HG03354 (cell line): Measurements from ENCODE around the gene GOLPH3L.
"Not testable (repeated sequence)": the region's sequence is repeated elsewhere in the genome, so short reads cannot be mapped to it uniquely, and the experiment has no call there.

ENCODE experiments used
- ATAC-seq: cut with Tn5 transposase; IDR thresholded peaks from one replicate; pipeline ENCODE4 v1.9.1; 2021; ENCODE audit warnings: mild to moderate bottlenecking; ENCODE audit not compliant: unreplicated experiment, poor library complexity, severe bottlenecking

Gene GOLPH3L

GRCh38 chr1:150696995-150697927 is at the start of gene GOLPH3L:
Gene GOLPH3L (minus strand): TSS chr1:150697154. CDS start chr1:150694838, 2,316 bp downstream.
- ATAC-seq, result peak; percentile 99

- ATAC-seq, result no peak
Measured at GRCh38 chr1:150730130-150730721, 33.3 kb upstream of the GOLPH3L start.

GRCh38 chr1:150724336-150724735 is 27.4 kb upstream of the GOLPH3L start:
- no peak for ATAC-seq

- ATAC-seq, result no peak
Measured at GRCh38 chr1:150720703-150721102, 23.7 kb upstream of the GOLPH3L start, which contains the start of gene HORMAD1. Gene HORMAD1 (minus strand): TSS chr1:150720895. CDS start chr1:150719505, 1,390 bp downstream.

GRCh38 chr1:150720098-150720497 is 23.1 kb upstream of the GOLPH3L start:
- no peak for ATAC-seq

- ATAC-seq, result no peak
Measured at GRCh38 chr1:150718225-150718891, 21.4 kb upstream of the GOLPH3L start.

- ATAC-seq, result not testable (repeated sequence)
Measured at GRCh38 chr1:150709031-150709430, 12.1 kb upstream of the GOLPH3L start.

- no peak for ATAC-seq
Measured at GRCh38 chr1:150708595-150708994, 11.6 kb upstream of the GOLPH3L start.

- no peak for ATAC-seq
Measured at GRCh38 chr1:150706091-150706490, 9.1 kb upstream of the GOLPH3L start.

GRCh38 chr1:150703427-150703826 is 6.5 kb upstream of the GOLPH3L start:
- no peak for ATAC-seq

- no peak for ATAC-seq
Measured at GRCh38 chr1:150696590-150696989, 364 bp downstream of the GOLPH3L start.

GRCh38 chr1:150696162-150696561 is 792 bp downstream of the GOLPH3L start:
- ATAC-seq, result no peak

- ATAC-seq, result no peak
Measured at GRCh38 chr1:150695561-150695960, 1.4 kb downstream of the GOLPH3L start.

- no peak for ATAC-seq
Measured at GRCh38 chr1:150692720-150693119, 4.2 kb downstream of the GOLPH3L start.

GRCh38 chr1:150688763-150689162 is 8.2 kb downstream of the GOLPH3L start:
- ATAC-seq, result no peak

GRCh38 chr1:150686275-150686674 is 10.7 kb downstream of the GOLPH3L start:
- ATAC-seq, result no peak

GRCh38 chr1:150683914-150684313 is 13.0 kb downstream of the GOLPH3L start:
- ATAC-seq, result no peak

- no peak for ATAC-seq
Measured at GRCh38 chr1:150678988-150679387, 18.0 kb downstream of the GOLPH3L start.

- no peak for ATAC-seq
Measured at GRCh38 chr1:150674881-150675280, 22.1 kb downstream of the GOLPH3L start.

GRCh38 chr1:150663321-150663720 is 33.6 kb downstream of the GOLPH3L start:
- no peak for ATAC-seq
